KMS-11 (cell line): ENCODE data around the gene PLPP3.

Experiments
- H2AFZ ChIP-seq: fragments of 200-600 bp; sonication (generic); 2 replicates; pipeline ENCODE4 v1.6.1; 2016; ENCODE audit warnings: antibody characterized with exemption, mixed run types, low read depth
- H3K27ac ChIP-seq: fragments of 200-600 bp; sonication (generic); 2 replicates; pipeline ENCODE4 v1.6.1; 2016; ENCODE audit warnings: mild to moderate bottlenecking, mixed run types
- H3K27me3 ChIP-seq: fragments of 200-600 bp; sonication (generic); 2 replicates; pipeline ENCODE4 v1.6.1; 2017; ENCODE audit warnings: mild to moderate bottlenecking, low read depth, mixed run types, moderate library complexity; ENCODE audit not compliant: insufficient read depth
- H3K36me3 ChIP-seq: fragments of 200-600 bp; sonication (generic); 2 replicates; pipeline ENCODE4 v1.6.1; 2017; ENCODE audit warnings: mild to moderate bottlenecking, mixed run types; ENCODE audit not compliant: insufficient read depth
- H3K4me1 ChIP-seq: fragments of 200-600 bp; sonication (generic); 2 replicates; pipeline ENCODE4 v1.6.1; 2016; ENCODE audit warnings: mild to moderate bottlenecking, low read depth, mixed run types; ENCODE audit not compliant: poor library complexity, severe bottlenecking
- H3K4me2 ChIP-seq: fragments of 200-600 bp; sonication (generic); 2 replicates; pipeline ENCODE4 v1.7.0; 2016; ENCODE audit warnings: mild to moderate bottlenecking, mixed run types
- H3K4me3 ChIP-seq: fragments of 200-600 bp; sonication (generic); IDR thresholded peaks from 2 replicates; pipeline ENCODE4 v1.6.1; 2017; ENCODE audit warnings: low read depth, low read length, mixed read lengths; ENCODE audit not compliant: insufficient read depth
- H3K79me2 ChIP-seq: fragments of 200-600 bp; sonication (generic); 2 replicates; pipeline ENCODE4 v1.6.1; 2016; ENCODE audit warnings: low read depth, mixed run types; ENCODE audit not compliant: insufficient read depth
- H3K9ac ChIP-seq: fragments of 200-600 bp; sonication (generic); 2 replicates; pipeline ENCODE4 v1.6.1; 2016; ENCODE audit warnings: mild to moderate bottlenecking, mixed run types
- H4K20me1 ChIP-seq: fragments of 200-600 bp; sonication (generic); 2 replicates; pipeline ENCODE4 v1.6.1; 2016; ENCODE audit warnings: mild to moderate bottlenecking, mixed run types; ENCODE audit not compliant: insufficient read depth
- CTCF ChIP-seq: fragments of 200-600 bp; sonication (generic); conservative IDR thresholded peaks from 2 replicates; pipeline ENCODE4 v1.6.1; 2017; ENCODE audit warnings: low read depth, mild to moderate bottlenecking, antibody characterized with exemption, low read length, moderate library complexity, mixed read lengths

The PLPP3 gene

GRCh38 chr1:56457756-56458375, 121.5 kb downstream of the PLPP3 start:
- Histone ChIP-seq H3K4me3 (no peak overlapping the region), H3K27me3 (no peaks in the 10 kb centered on the region), H3K9ac (no peak overlapping the region), H3K27ac (no peak overlapping the region), H4K20me1 (no peaks in the 10 kb centered on the region), H2AFZ (no peak overlapping the region), H3K4me2 (no peak overlapping the region), H3K4me1 (no peaks in the 10 kb centered on the region), H3K36me3 (no peaks in the 10 kb centered on the region), H3K79me2 (no peaks in the 10 kb centered on the region)
- no peak for TF ChIP-seq CTCF

GRCh38 chr1:56456435-56457101, 122.8 kb downstream of the PLPP3 start:
- no peak overlapping the region for H2AFZ ChIP-seq
- no peak overlapping the region for H3K4me3 ChIP-seq
- H3K4me2 ChIP-seq: no peak overlapping the region
- no peaks in the 10 kb centered on the region for H4K20me1 ChIP-seq
- H3K4me1 ChIP-seq: no peaks in the 10 kb centered on the region
- H3K27ac ChIP-seq: no peak overlapping the region
- H3K9ac ChIP-seq: no peak overlapping the region
- TF ChIP-seq CTCF: no peak
- no peaks in the 10 kb centered on the region for H3K27me3 ChIP-seq
- no peaks in the 10 kb centered on the region for H3K36me3 ChIP-seq
- no peaks in the 10 kb centered on the region for H3K79me2 ChIP-seq

- TF ChIP-seq CTCF: no peak
- Histone ChIP-seq H4K20me1 (no peaks in the 10 kb centered on the region), H2AFZ (no peak overlapping the region), H3K4me1 (no peaks in the 10 kb centered on the region), H3K27ac (no peak overlapping the region), H3K27me3 (no peaks in the 10 kb centered on the region), H3K9ac (no peak overlapping the region), H3K4me2 (no peak overlapping the region), H3K79me2 (no peaks in the 10 kb centered on the region), H3K4me3 (no peak overlapping the region), H3K36me3 (no peaks in the 10 kb centered on the region)
Measured at GRCh38 chr1:56453417-56454078, 125.8 kb downstream of the PLPP3 start.

- no peaks in the 10 kb centered on the region for H3K27me3 ChIP-seq
- H3K9ac ChIP-seq: no peak overlapping the region
- no peak for TF ChIP-seq CTCF
- H3K27ac ChIP-seq: no peak overlapping the region
- no peak overlapping the region for H2AFZ ChIP-seq
- H3K4me3 ChIP-seq: no peak overlapping the region
- no peak overlapping the region for H3K4me2 ChIP-seq
- no peaks in the 10 kb centered on the region for H3K36me3 ChIP-seq
- no peaks in the 10 kb centered on the region for H3K4me1 ChIP-seq
- no peaks in the 10 kb centered on the region for H3K79me2 ChIP-seq
- H4K20me1 ChIP-seq: no peaks in the 10 kb centered on the region
Measured at GRCh38 chr1:56453016-56453415, 126.3 kb downstream of the PLPP3 start.
